Ishikawa (cell line): ENCODE measurements around the gene NCKAP1.

Experiments
- CEBPB ChIP-seq: IDR thresholded peaks from 2 replicates; pipeline ENCODE4 v1.6.1; 2012
- CREB1 ChIP-seq: IDR thresholded peaks from 2 replicates; pipeline ENCODE4 v1.6.1; 2012; ENCODE audit warnings: low read depth
- EP300 ChIP-seq: IDR thresholded peaks from 2 replicates; pipeline ENCODE4 v1.6.1; 2012; ENCODE audit warnings: borderline replicate concordance
- FOXM1 ChIP-seq: IDR thresholded peaks from 2 replicates; pipeline ENCODE4 v1.6.1; 2012; ENCODE audit warnings: low read depth, borderline replicate concordance
- MAX ChIP-seq: IDR thresholded peaks from 2 replicates; pipeline ENCODE4 v1.6.1; 2012
- NFIC ChIP-seq: IDR thresholded peaks from 2 replicates; pipeline ENCODE4 v1.6.1; 2012
- RAD21 ChIP-seq: IDR thresholded peaks from 2 replicates; pipeline ENCODE4 v1.6.1; 2012; ENCODE audit warnings: low read depth
- REST ChIP-seq: IDR thresholded peaks from 2 replicates; pipeline ENCODE4 v1.6.1; 2012; ENCODE audit warnings: low read depth, mild to moderate bottlenecking
- TAF1 ChIP-seq: IDR thresholded peaks from 2 replicates; pipeline ENCODE4 v1.6.1; 2012; ENCODE audit warnings: low read depth, mild to moderate bottlenecking
- TCF12 ChIP-seq: IDR thresholded peaks from 2 replicates; pipeline ENCODE4 v1.6.1; 2012; ENCODE audit warnings: low read depth
- TEAD4 ChIP-seq: IDR thresholded peaks from 2 replicates; pipeline ENCODE4 v1.6.1; 2012
- USF1 ChIP-seq: IDR thresholded peaks from 2 replicates; pipeline ENCODE4 v1.6.1; 2012
- YY1 ChIP-seq: IDR thresholded peaks from 2 replicates; pipeline ENCODE4 v1.6.1; 2012; ENCODE audit warnings: low read depth

- TF ChIP-seq YY1 (no peak), FOXM1 (no peak), CREB1 (no peak), EP300 (no peak), CEBPB (no peak), MAX (no peak), REST (no peak), TCF12 (no peak), TAF1 (no peak), RAD21 (no peak), NFIC (no peak), TEAD4 (no peak), USF1 (no peak)
Observed at GRCh38 chr2:183049420-183049819, 11.2 kb upstream of the NCKAP1 start.
